NT2/D1 (cell line): Measurements from ENCODE around the gene LZTFL1.

Experiments
- SUZ12 ChIP-seq: IDR thresholded peaks from 2 replicates; pipeline ENCODE4 v1.6.1; 2011; ENCODE audit not compliant: insufficient read length, insufficient read depth; ENCODE audit errors: extremely low read depth
- YY1 ChIP-seq: IDR thresholded peaks from 2 replicates; pipeline ENCODE4 v1.6.1; 2011; ENCODE audit not compliant: insufficient read length, insufficient read depth
- ZNF274 ChIP-seq: IDR thresholded peaks from 2 replicates; pipeline ENCODE4 v1.6.1; 2011; ENCODE audit warnings: mild to moderate bottlenecking, low read depth, low read length

DNA sequence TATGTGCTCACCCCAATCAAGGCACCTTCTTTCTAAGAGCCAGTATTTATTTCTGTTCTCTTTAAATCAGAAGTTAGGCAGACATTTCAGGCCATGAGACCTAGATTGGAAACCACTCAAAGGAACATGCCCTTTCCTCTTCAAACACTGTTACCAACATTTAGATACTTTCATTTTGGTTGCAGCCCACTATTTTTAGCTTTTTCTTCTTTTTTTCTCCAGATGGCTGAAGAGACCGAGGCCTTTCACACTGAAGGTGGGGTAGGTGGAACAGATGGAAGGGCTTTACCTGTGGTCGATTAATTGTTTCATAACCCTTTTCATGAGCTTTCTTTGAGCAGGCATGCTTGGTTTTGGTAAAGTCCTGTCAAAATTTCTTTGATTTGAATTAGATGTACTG lies 10.9 kb upstream of the LZTFL1 start:
- no peak for TF ChIP-seq SUZ12
- no peak for TF ChIP-seq YY1
- TF ChIP-seq ZNF274: no peak
